ENCODE data around the gene RPS27L. TPM values are rescaled to one million over a fixed set of nuclear protein-coding genes. Genes with fewer than 3 reads are reported as not detected.

Gene RPS27L
- total RNA-seq, 1 experiment from 2014 or later, result 72.8 TPM

DNA sequence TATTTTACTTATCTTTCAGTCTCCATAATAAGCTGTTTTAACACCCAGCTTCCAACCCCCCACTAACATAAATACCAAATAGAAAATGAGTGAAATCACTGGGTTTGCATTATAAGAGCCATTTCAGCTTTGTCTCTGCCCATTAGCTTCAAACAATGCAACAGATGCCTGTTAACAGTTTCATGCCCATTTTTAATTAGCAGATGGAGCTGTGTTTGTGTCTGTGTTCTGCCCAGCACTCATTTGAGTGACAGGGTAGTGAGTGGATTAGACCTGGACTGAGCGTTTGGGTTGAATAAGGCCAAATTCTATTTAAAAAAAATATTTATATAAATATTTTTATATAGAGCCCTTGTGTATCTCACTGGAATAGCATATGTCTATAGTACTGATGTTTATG is 39.6 kb upstream of the RPS27L start:
- no peak for DNase-seq
- Histone ChIP-seq H3K36me3 (ENCODE audit: insufficient read depth, low read length) (no peaks in the 10 kb centered on the region), H3K4me1 (ENCODE audit: low read length) (peaks cover 10% of the 10 kb centered on the region), H4K20me1 (ENCODE audit: insufficient read depth, low read depth, low read length) (peaks cover 5% of the 10 kb centered on the region; the same call in 1 of the 2 replicates), H3K27ac (ENCODE audit: low read length) (no peak overlapping the region), H3K9me2 (replicated peaks; ENCODE audit: insufficient read depth, low read length) (no peaks in the 10 kb centered on the region), H3K27me3 (ENCODE audit: low read length) (no peaks in the 10 kb centered on the region), H3K9me3 (ENCODE audit: low read length) (no peaks in the 10 kb centered on the region), H3K4me3 (ENCODE audit: low read length) (no peak overlapping the region), H2AFZ (ENCODE audit: low read length) (no peak overlapping the region), H3K9ac (ENCODE audit: low read length) (no peak overlapping the region), H3K4me2 (ENCODE audit: low read depth, low read length, poor library complexity, severe bottlenecking) (no peak overlapping the region), H3K79me2 (ENCODE audit: low read length) (no peaks in the 10 kb centered on the region)

DNA sequence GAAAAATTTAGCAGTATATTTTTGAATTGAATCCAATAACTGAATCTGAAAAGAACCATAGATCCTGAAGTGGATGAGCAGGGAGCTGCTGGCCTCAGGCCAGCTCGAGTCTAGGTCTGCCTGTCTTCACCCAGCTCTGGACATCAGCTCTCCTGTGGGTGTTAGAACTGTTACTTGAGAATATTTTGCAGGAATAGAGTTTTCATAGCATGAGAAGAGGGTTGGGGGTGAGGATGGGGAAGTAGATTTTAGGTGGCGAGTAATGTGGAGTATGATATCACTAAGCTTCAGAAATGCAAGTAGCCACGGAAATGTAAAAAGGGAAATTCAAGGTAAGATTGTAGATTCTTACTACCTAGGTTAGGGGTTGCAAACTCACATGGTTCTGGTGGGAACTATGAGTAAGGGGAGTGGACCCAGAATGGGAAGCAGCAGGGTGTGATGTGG is 38.3 kb upstream of the RPS27L start:
- H4K20me1 ChIP-seq (ENCODE audit: insufficient read depth, low read depth, low read length), result peaks cover 5% of the 10 kb centered on the region; the same call in 1 of the 2 replicates
- no peaks in the 10 kb centered on the region for H3K27me3 ChIP-seq (ENCODE audit: low read length)
- no peak overlapping the region for H3K9ac ChIP-seq (ENCODE audit: low read length)
- peaks cover 17% of the 10 kb centered on the region for H3K4me1 ChIP-seq (ENCODE audit: low read length)
- H3K79me2 ChIP-seq (ENCODE audit: low read length), result no peaks in the 10 kb centered on the region
- no peaks in the 10 kb centered on the region for H3K36me3 ChIP-seq (ENCODE audit: insufficient read depth, low read length)
- no peak overlapping the region for H3K4me2 ChIP-seq (ENCODE audit: low read depth, low read length, poor library complexity, severe bottlenecking)
- H3K27ac ChIP-seq (ENCODE audit: low read length), result no peak overlapping the region
- H3K9me2 ChIP-seq (replicated peaks; ENCODE audit: insufficient read depth, low read length), result no peaks in the 10 kb centered on the region
- H3K9me3 ChIP-seq (ENCODE audit: low read length), result no peaks in the 10 kb centered on the region
- no peak overlapping the region for H3K4me3 ChIP-seq (ENCODE audit: low read length)
- DNase-seq, result no peak
- no peak overlapping the region for H2AFZ ChIP-seq (ENCODE audit: low read length)

DNA sequence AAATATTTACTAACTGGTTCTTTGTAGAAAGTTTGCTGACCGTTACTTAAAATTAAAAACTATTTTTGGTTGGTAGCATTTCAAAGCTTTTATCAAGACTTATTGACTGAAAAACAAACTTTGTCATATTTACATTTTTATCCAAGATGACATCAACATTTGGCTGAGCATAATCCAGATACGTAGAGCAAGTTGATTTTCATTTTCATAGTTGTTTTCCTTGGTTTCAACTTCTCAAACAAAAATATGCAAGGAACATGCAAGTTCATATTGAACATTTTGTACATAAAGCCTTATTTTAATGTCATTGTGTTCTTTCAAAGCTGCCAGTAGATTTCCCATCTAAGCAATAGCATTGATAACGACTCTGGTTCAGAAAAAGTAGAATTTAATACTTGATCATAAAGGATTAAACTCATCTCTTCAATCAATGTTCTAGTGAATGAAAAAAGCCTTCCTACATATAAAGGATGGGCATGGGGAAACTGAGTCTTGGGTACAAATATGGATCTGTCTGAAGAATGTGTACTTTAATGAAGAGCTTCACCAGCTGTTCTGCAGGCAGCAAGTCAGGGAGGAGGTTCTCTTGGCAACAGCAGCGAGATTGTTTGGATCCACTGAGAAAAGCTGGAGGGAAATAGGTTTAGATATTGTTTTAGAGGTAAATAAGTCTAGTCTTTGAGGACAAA is 37.7 kb upstream of the RPS27L start:
- Histone ChIP-seq H3K9me3 (ENCODE audit: low read length) (no peaks in the 10 kb centered on the region), H3K27ac (ENCODE audit: low read length) (no peak overlapping the region), H4K20me1 (ENCODE audit: insufficient read depth, low read depth, low read length) (peaks cover 5% of the 10 kb centered on the region; the same call in 1 of the 2 replicates), H3K27me3 (ENCODE audit: low read length) (no peaks in the 10 kb centered on the region), H3K9me2 (replicated peaks; ENCODE audit: insufficient read depth, low read length) (no peaks in the 10 kb centered on the region), H3K4me3 (ENCODE audit: low read length) (no peak overlapping the region), H3K36me3 (ENCODE audit: insufficient read depth, low read length) (no peaks in the 10 kb centered on the region), H3K79me2 (ENCODE audit: low read length) (no peaks in the 10 kb centered on the region), H3K4me1 (ENCODE audit: low read length) (peaks cover 22% of the 10 kb centered on the region), H3K9ac (ENCODE audit: low read length) (no peak overlapping the region), H3K4me2 (ENCODE audit: low read depth, low read length, poor library complexity, severe bottlenecking) (no peak overlapping the region), H2AFZ (ENCODE audit: low read length) (no peak overlapping the region)
- no peak for DNase-seq

DNA sequence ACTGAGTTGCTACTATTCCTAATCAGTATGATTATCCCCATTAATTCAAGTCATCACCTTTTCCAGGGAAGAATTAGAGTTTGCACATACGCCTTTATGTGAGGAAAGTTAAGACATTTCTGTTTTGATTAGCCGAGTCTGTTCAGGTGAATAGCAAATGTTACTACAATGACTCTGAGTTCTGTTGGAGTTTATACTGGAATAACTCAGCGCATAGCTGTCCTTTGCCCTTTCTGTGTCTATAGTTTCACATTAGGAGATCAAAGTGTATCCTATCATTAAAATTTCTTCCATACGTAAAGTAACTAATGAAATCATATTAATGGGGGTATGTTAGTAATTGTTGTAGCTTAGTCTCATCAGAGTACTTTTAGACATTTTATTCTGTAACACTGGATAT is 37.0 kb upstream of the RPS27L start:
- no peaks in the 10 kb centered on the region for H3K9me3 ChIP-seq (ENCODE audit: low read length)
- H3K27me3 ChIP-seq (ENCODE audit: low read length), result no peaks in the 10 kb centered on the region
- no peak for DNase-seq
- no peak overlapping the region for H3K27ac ChIP-seq (ENCODE audit: low read length)
- H3K4me1 ChIP-seq (ENCODE audit: low read length), result peaks cover 24% of the 10 kb centered on the region
- H2AFZ ChIP-seq (ENCODE audit: low read length), result no peak overlapping the region
- H4K20me1 ChIP-seq (ENCODE audit: insufficient read depth, low read depth, low read length), result peaks cover 5% of the 10 kb centered on the region; the same call in 1 of the 2 replicates
- H3K36me3 ChIP-seq (ENCODE audit: insufficient read depth, low read length), result no peaks in the 10 kb centered on the region
- H3K9me2 ChIP-seq (replicated peaks; ENCODE audit: insufficient read depth, low read length), result no peaks in the 10 kb centered on the region
- H3K79me2 ChIP-seq (ENCODE audit: low read length), result no peaks in the 10 kb centered on the region
- no peak overlapping the region for H3K4me3 ChIP-seq (ENCODE audit: low read length)
- no peak overlapping the region for H3K9ac ChIP-seq (ENCODE audit: low read length)
- H3K4me2 ChIP-seq (ENCODE audit: low read depth, low read length, poor library complexity, severe bottlenecking), result no peak overlapping the region

DNA sequence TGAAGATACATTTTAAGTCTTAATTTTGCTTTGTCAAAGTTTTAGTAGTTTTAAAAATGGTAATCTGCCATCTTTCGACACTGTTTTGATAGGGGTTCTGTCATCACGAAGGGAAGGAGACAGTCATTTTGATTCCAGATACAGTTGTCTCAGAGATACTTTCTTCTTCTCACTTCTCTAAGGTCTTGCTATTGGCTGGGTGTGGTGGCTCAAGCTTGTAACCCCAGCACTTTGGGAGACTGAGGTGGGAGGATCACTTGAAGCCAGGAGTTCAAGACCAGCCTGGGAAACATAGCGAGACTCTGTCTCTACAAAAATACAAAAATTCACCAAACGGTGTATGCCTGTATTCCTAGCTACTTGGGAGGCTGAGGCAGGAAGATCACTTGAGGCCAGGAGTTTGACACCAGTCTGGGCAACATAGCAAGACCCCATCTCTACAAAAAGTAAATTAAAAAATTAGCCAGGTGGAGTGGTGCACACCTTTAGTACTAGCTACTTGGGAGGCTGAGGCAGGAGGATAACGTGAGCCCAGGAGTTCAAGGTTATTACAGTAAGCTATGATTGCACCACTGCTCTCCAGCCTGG is 35.4 kb upstream of the RPS27L start:
- no peaks in the 10 kb centered on the region for H3K9me2 ChIP-seq (replicated peaks; ENCODE audit: insufficient read depth, low read length)
- H3K4me2 ChIP-seq (ENCODE audit: low read depth, low read length, poor library complexity, severe bottlenecking), result no peak overlapping the region
- H4K20me1 ChIP-seq (ENCODE audit: insufficient read depth, low read depth, low read length), result peaks cover 5% of the 10 kb centered on the region; the same call in 1 of the 2 replicates
- H3K27me3 ChIP-seq (ENCODE audit: low read length), result no peaks in the 10 kb centered on the region
- no peak overlapping the region for H3K9ac ChIP-seq (ENCODE audit: low read length)
- H3K27ac ChIP-seq (ENCODE audit: low read length), result no peak overlapping the region
- H2AFZ ChIP-seq (ENCODE audit: low read length), result no peak overlapping the region
- H3K36me3 ChIP-seq (ENCODE audit: insufficient read depth, low read length), result no peaks in the 10 kb centered on the region
- no peak for DNase-seq
- H3K79me2 ChIP-seq (ENCODE audit: low read length), result no peaks in the 10 kb centered on the region
- no peak overlapping the region for H3K4me3 ChIP-seq (ENCODE audit: low read length)
- no peaks in the 10 kb centered on the region for H3K9me3 ChIP-seq (ENCODE audit: low read length)
- peaks cover 33% of the 10 kb centered on the region for H3K4me1 ChIP-seq (ENCODE audit: low read length)

DNA sequence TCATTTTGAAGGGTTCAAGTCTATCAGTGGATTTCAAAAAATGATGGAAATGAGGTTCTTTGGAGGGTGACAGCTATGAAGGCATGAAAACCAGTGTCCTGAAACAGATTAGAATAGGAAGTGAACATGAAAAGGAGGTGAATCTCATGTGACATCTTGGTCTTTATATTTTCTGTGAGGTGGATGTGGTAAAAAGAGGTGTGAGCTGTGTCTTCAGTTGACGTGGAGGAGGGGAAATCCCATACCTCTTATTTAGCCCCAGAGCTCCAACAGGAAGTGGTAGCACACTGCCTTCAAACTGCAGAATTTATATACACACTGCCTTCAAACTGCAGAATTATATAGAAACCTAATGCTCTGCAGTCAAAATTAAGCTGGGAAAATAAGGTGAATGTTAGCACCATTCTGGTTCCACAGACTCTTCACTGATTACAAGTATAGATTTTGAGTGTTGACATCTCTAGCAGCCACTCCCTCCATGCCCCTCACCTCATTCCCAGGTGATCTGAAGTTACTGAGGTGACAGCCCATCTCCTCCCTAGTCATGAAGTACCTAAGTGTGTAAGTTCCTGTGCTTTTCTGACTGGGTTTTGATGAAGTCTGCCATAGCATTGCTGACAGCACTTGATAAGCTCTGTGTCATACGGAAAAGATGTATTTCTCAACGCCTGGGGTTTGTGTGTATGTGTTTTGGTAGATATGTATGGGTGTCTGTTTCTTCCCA is 34.8 kb upstream of the RPS27L start:
- H3K4me2 ChIP-seq (ENCODE audit: low read depth, low read length, poor library complexity, severe bottlenecking), result no peak overlapping the region
- H3K4me3 ChIP-seq (ENCODE audit: low read length), result no peak overlapping the region
- H3K27me3 ChIP-seq (ENCODE audit: low read length), result no peaks in the 10 kb centered on the region
- no peak overlapping the region for H3K27ac ChIP-seq (ENCODE audit: low read length)
- no peaks in the 10 kb centered on the region for H3K79me2 ChIP-seq (ENCODE audit: low read length)
- no peaks in the 10 kb centered on the region for H3K9me3 ChIP-seq (ENCODE audit: low read length)
- no peak overlapping the region for H3K9ac ChIP-seq (ENCODE audit: low read length)
- peaks cover 5% of the 10 kb centered on the region; the same call in 1 of the 2 replicates for H4K20me1 ChIP-seq (ENCODE audit: insufficient read depth, low read depth, low read length)
- H3K36me3 ChIP-seq (ENCODE audit: insufficient read depth, low read length), result no peaks in the 10 kb centered on the region
- no peak overlapping the region for H2AFZ ChIP-seq (ENCODE audit: low read length)
- no peak for DNase-seq
- peaks cover 33% of the 10 kb centered on the region for H3K4me1 ChIP-seq (ENCODE audit: low read length)
- H3K9me2 ChIP-seq (replicated peaks; ENCODE audit: insufficient read depth, low read length), result no peaks in the 10 kb centered on the region

DNA sequence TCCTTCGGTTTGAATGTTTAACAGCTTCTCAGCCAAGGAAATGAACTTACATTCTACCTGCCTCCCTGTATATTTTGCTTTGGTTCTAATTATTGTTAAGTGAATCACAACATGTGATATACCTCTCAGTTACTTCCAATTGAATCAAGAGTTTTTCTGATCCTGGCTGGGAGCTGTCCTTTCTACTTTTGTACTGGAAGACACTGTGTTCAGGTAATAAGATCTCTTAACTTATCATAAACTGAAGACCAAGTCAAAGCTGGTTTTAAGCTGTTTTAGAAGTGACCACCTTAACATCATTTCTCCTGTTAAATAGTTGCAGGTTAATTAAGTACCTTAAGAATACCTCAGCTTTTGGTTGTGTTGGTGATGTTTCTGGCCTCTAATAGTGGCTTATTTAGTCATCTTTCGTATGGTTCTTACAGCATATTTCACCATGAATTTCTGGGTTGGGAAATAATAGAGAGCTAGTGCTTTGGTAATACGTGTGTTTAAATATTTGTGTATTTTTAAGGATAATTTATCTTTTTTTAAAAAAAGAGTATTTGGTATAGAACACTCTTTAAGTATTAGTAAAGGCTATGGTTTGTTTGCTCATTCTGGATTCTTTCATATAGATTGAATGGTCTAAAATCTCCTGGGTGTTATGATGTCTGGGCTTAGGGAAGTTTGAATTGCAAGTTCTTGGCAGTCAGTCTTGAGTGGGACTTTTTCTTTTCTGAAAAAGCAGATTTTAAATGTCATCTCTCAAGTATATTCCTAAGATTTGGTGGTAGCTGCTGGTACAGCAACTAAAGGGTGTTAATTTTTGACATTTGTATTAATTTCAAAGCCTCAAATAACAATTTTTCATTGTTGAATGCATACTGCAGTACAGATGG is 33.7 kb upstream of the RPS27L start:
- peaks cover 33% of the 10 kb centered on the region for H3K4me1 ChIP-seq (ENCODE audit: low read length)

More for the DNA sequence above, 33.7 kb upstream of the RPS27L start:
- no peak for DNase-seq
- Histone ChIP-seq H3K27me3 (ENCODE audit: low read length) (no peaks in the 10 kb centered on the region), H3K9me3 (ENCODE audit: low read length) (no peaks in the 10 kb centered on the region), H3K4me2 (ENCODE audit: low read depth, low read length, poor library complexity, severe bottlenecking) (peak overlapping the region; percentile 72), H3K9ac (ENCODE audit: low read length) (0 out of 2 replicates have a peak overlapping the region, but pooled peaks have one; percentile 82), H3K36me3 (ENCODE audit: insufficient read depth, low read length) (no peaks in the 10 kb centered on the region), H3K4me3 (ENCODE audit: low read length) (peak overlapping the region; percentile 79; the same call in 1 of the 2 replicates), H3K79me2 (ENCODE audit: low read length) (no peaks in the 10 kb centered on the region), H3K27ac (ENCODE audit: low read length) (no peak overlapping the region), H2AFZ (ENCODE audit: low read length) (no peak overlapping the region), H3K9me2 (replicated peaks; ENCODE audit: insufficient read depth, low read length) (no peaks in the 10 kb centered on the region), H4K20me1 (ENCODE audit: insufficient read depth, low read depth, low read length) (peaks cover 5% of the 10 kb centered on the region; the same call in 1 of the 2 replicates)

All from Karpas-422 (cell line).